Left ventricle myocardium superior (tissue), 1 donor: Measurements from ENCODE around the gene MUC6. TPM values are rescaled to one million over a fixed set of nuclear protein-coding genes. Genes with fewer than 3 reads are reported as not detected.
"Not testable (repeated sequence)": the region's sequence is repeated elsewhere in the genome, so short reads cannot be mapped to it uniquely, and the experiment has no call there.

ENCODE experiments used
- ATAC-seq: fragments of 200-7000 bp; cut with Tn5 transposase; one replicate; pipeline ENCODE4 v1.9.1; 2020; ENCODE audit warnings: mild to moderate bottlenecking, moderate library complexity
- DNase-seq: peaks from one replicate; pipeline ENCODE4 v3.0.0-alpha.2; 2020
- intact Hi-C: fragments of 100-400 bp; cut with micrococcal nuclease; formaldehyde crosslinking; loops from one replicate; pipeline ENCODE4 v1.11.0; 2022
- total RNA-seq: library from RNA; stranded (reverse); fragmentation: NEBNext Ultra II Directional; extraction: Animal tissue kit (Norgen Biotek cat#: 25700); gene quantifications from one replicate; pipeline ENCODE4 v1.2.1, GENCODE V29; 2021
- donor health status: DM: no; HTN: yes; CAD: no; lungs with severe emphysema.

MUC6 gene
- total RNA-seq, 1 donor from 2014 or later = not detected

- intact Hi-C loops, DNase-seq: not testable (repeated sequence)
- ATAC-seq = peak; percentile 16
Measured at GRCh38 chr11:1016610-1017126, 19.9 kb downstream of the MUC6 start.

- intact Hi-C loops = no loop called here
- DNase-seq (no peak), ATAC-seq (no peak)
Measured at GRCh38 chr11:1015826-1016545, 20.5 kb downstream of the MUC6 start.

- DNase-seq (no peak), ATAC-seq (no peak)
- intact Hi-C loops = no loop called here
Measured at GRCh38 chr11:1015064-1015463, 21.5 kb downstream of the MUC6 start.

GRCh38 chr11:1014276-1014675 is 22.2 kb downstream of the MUC6 start:
- intact Hi-C loops = no loop called here
- ATAC-seq (no peak), DNase-seq (no peak)

- intact Hi-C loops = no loop called here
- ATAC-seq (no peak), DNase-seq (no peak)
Measured at GRCh38 chr11:1013631-1013935, 22.9 kb downstream of the MUC6 start.

- intact Hi-C loops = no loop called here
- ATAC-seq (no peak), DNase-seq (no peak)
Measured at GRCh38 chr11:1012740-1013630, 23.5 kb downstream of the MUC6 start.

- intact Hi-C loops = no loop called here
- DNase-seq = no peak
- no peak for ATAC-seq
Measured at GRCh38 chr11:1012291-1012690, 24.2 kb downstream of the MUC6 start.

- no peak for DNase-seq
- ATAC-seq = no peak
- intact Hi-C loops = no loop called here
Measured at GRCh38 chr11:1011320-1011698, 25.2 kb downstream of the MUC6 start.

- no peak for DNase-seq
- intact Hi-C loops = no loop called here
- no peak for ATAC-seq
Measured at GRCh38 chr11:1010551-1011319, 25.8 kb downstream of the MUC6 start.

GRCh38 chr11:1009991-1010390 is 26.5 kb downstream of the MUC6 start:
- DNase-seq (no peak), ATAC-seq (no peak)
- intact Hi-C loops = no loop called here

- DNase-seq (no peak), ATAC-seq (no peak)
- intact Hi-C loops = no loop called here
Measured at GRCh38 chr11:1009371-1009770, 27.1 kb downstream of the MUC6 start.

- DNase-seq = no peak
- no peak for ATAC-seq
- intact Hi-C loops = no loop called here
Measured at GRCh38 chr11:1008803-1009145, 27.7 kb downstream of the MUC6 start.

- intact Hi-C loops = no loop called here
- DNase-seq = no peak
- no peak for ATAC-seq
Measured at GRCh38 chr11:1008001-1008802, 28.3 kb downstream of the MUC6 start.

GRCh38 chr11:1007279-1007678 is 29.2 kb downstream of the MUC6 start:
- no peak for ATAC-seq
- intact Hi-C loops = no loop called here
- DNase-seq = no peak

GRCh38 chr11:1006762-1007161 is 29.8 kb downstream of the MUC6 start:
- intact Hi-C loops = no loop called here
- DNase-seq (no peak), ATAC-seq (peak; percentile 83)

GRCh38 chr11:1005928-1006327 is 30.6 kb downstream of the MUC6 start:
- intact Hi-C loops = no loop called here
- DNase-seq (peak; percentile 69), ATAC-seq (peak; percentile 53)

- ATAC-seq (no peak), DNase-seq (no peak)
- intact Hi-C loops = no loop called here
Measured at GRCh38 chr11:1003159-1003558, 33.4 kb downstream of the MUC6 start.

GRCh38 chr11:1002406-1002984 is 34.0 kb downstream of the MUC6 start:
- DNase-seq = no peak
- no peak for ATAC-seq
- intact Hi-C loops = no loop called here
